Measurements from ENCODE around the gene STK38. TPM values are rescaled to one million over a fixed set of nuclear protein-coding genes. Genes with fewer than 3 reads are reported as not detected.

The STK38 gene
- total RNA-seq, 1 experiment from 2014 or later = 24.2 TPM

- no peak overlapping the region for H3K4me3 ChIP-seq (ENCODE audit: low read depth, low read length, poor library complexity, severe bottlenecking)
- no peaks in the 10 kb centered on the region for H3K9me3 ChIP-seq (ENCODE audit: low read depth, low read length, poor library complexity, severe bottlenecking)
- POLR2A ChIA-PET (ENCODE audit: low non-redundant PET) = no interaction called here
- no TSS peak for BruUV-seq (replicated peaks)
- H3K4me1 ChIP-seq (ENCODE audit: insufficient read depth, low read length, poor library complexity, severe bottlenecking) = peaks cover 23% of the 10 kb centered on the region
- TF ChIP-seq EZH2 (IDR thresholded peaks at IDR 0.05; ENCODE audit: borderline replicate concordance, low read depth, low read length, poor library complexity, severe bottlenecking) (no peak), CTCF (conservative IDR thresholded peaks at IDR 0.05; ENCODE audit: low read depth, low read length) (no peak)
- intact Hi-C loops (cut with micrococcal nuclease; ENCODE audit: unreplicated experiment) = no loop called here
- H3K27me3 ChIP-seq (replicated peaks; ENCODE audit: insufficient read depth, low read depth, low read length, poor library complexity) = no peaks in the 10 kb centered on the region
- peaks cover 21% of the 10 kb centered on the region for H3K36me3 ChIP-seq (ENCODE audit: insufficient read depth, low read length, poor library complexity, severe bottlenecking)
- no peak for DNase-seq (ENCODE audit: low spot score)
- no peak overlapping the region for H3K27ac ChIP-seq (ENCODE audit: low read depth, low read length, poor library complexity, severe bottlenecking)
- CTCF ChIA-PET = no interaction called here
Observed at GRCh38 chr6:36467625-36468024, 79.7 kb downstream of the STK38 start.

- H3K4me3 ChIP-seq (ENCODE audit: low read depth, low read length, poor library complexity, severe bottlenecking) = no peak overlapping the region
- DNase-seq (ENCODE audit: low spot score) = no peak
- intact Hi-C loops (cut with micrococcal nuclease; ENCODE audit: unreplicated experiment) = no loop called here
- TF ChIP-seq CTCF (conservative IDR thresholded peaks at IDR 0.05; ENCODE audit: low read depth, low read length) = no peak
- ChIA-PET POLR2A (ENCODE audit: low non-redundant PET) (no interaction called here), CTCF (no interaction called here)
- no TSS peak for BruUV-seq (replicated peaks)
- no peaks in the 10 kb centered on the region for H3K27me3 ChIP-seq (replicated peaks; ENCODE audit: insufficient read depth, low read depth, low read length, poor library complexity)
- no peaks in the 10 kb centered on the region for H3K36me3 ChIP-seq (ENCODE audit: insufficient read depth, low read length, poor library complexity, severe bottlenecking)
- peaks cover 14% of the 10 kb centered on the region for H3K4me1 ChIP-seq (ENCODE audit: insufficient read depth, low read length, poor library complexity, severe bottlenecking)
- H3K27ac ChIP-seq (ENCODE audit: low read depth, low read length, poor library complexity, severe bottlenecking) = no peak overlapping the region
- no peaks in the 10 kb centered on the region for H3K9me3 ChIP-seq (ENCODE audit: low read depth, low read length, poor library complexity, severe bottlenecking)
Observed at GRCh38 chr6:36464233-36464632, 83.0 kb downstream of the STK38 start.

GRCh38 chr6:36463676-36464075 lies 83.6 kb downstream of the STK38 start:
- no peak overlapping the region for H3K27ac ChIP-seq (ENCODE audit: low read depth, low read length, poor library complexity, severe bottlenecking)
- CTCF ChIA-PET = no interaction called here
- POLR2A ChIA-PET (ENCODE audit: low non-redundant PET) = no interaction called here
- H3K36me3 ChIP-seq (ENCODE audit: insufficient read depth, low read length, poor library complexity, severe bottlenecking) = no peaks in the 10 kb centered on the region
- H3K27me3 ChIP-seq (replicated peaks; ENCODE audit: insufficient read depth, low read depth, low read length, poor library complexity) = no peaks in the 10 kb centered on the region
- BruUV-seq (replicated peaks) = no TSS peak
- no peaks in the 10 kb centered on the region for H3K9me3 ChIP-seq (ENCODE audit: low read depth, low read length, poor library complexity, severe bottlenecking)
- no peak for TF ChIP-seq CTCF (conservative IDR thresholded peaks at IDR 0.05; ENCODE audit: low read depth, low read length)
- no peak for TF ChIP-seq EZH2 (IDR thresholded peaks at IDR 0.05; ENCODE audit: borderline replicate concordance, low read depth, low read length, poor library complexity, severe bottlenecking)
- no peak overlapping the region for H3K4me3 ChIP-seq (ENCODE audit: low read depth, low read length, poor library complexity, severe bottlenecking)
- no peak for DNase-seq (ENCODE audit: low spot score)
- H3K4me1 ChIP-seq (ENCODE audit: insufficient read depth, low read length, poor library complexity, severe bottlenecking) = peaks cover 8% of the 10 kb centered on the region
- intact Hi-C loops (cut with micrococcal nuclease; ENCODE audit: unreplicated experiment) = no loop called here

All from A673 (cell line).